Endothelial cell of umbilical vein (primary cell): ENCODE measurements around the gene ALOX5AP. TPM values are rescaled to one million over a fixed set of nuclear protein-coding genes. Genes with fewer than 3 reads are reported as not detected.

ENCODE experiments used
- BruUV-seq: library from RNA; stranded (reverse); fragments of 400-500 nt; replicated peaks from 2 replicates; lab custom pipeline; 2021; lab: Mats Ljungman, UMichigan
- CTCF ChIA-PET: fragments of 300-600, 350-600 bp; sonication (Branson Sonifier 250); formaldehyde crosslinking; loops from one replicate; lab custom pipeline; 2021; ENCODE audit warnings: antibody characterized with exemption, inconsistent platforms; lab: Charles Lee
- POLR2A ChIA-PET: fragments of 300-600, 350-600 bp; sonication (Branson Sonifier 250); formaldehyde crosslinking; loops from one replicate; lab custom pipeline; 2021; ENCODE audit warnings: antibody characterized with exemption, inconsistent platforms; lab: Charles Lee
- DNase-seq: peaks from one replicate; pipeline ENCODE4 v3.0.0-alpha.2; 2011; ENCODE audit warnings: low read depth, low spot score
- FAIRE-seq: peaks from 2 replicates; lab custom pipeline; 2011; peaks lifted over from hg19 to GRCh38; lab: Jason Lieb, UNC
- H2AFZ ChIP-seq: 2 replicates; pipeline ENCODE4 v1.6.0; 2012; ENCODE audit warnings: low read depth, low read length, control low read depth, inconsistent platforms
- H3K27ac ChIP-seq: 2 replicates; pipeline ENCODE4 v1.5.1; 2011; ENCODE audit warnings: low read depth, mild to moderate bottlenecking, control low read depth, low read length, moderate library complexity; ENCODE audit not compliant: insufficient read depth
- H3K27me3 ChIP-seq, 2 experiments: 2 replicates each; pipeline versions ENCODE4 v1.6.0 to v1.6.1; 2011; ENCODE audit warnings: low read length in 2 of 2, mixed read lengths in 1 of 2; ENCODE audit not compliant: control insufficient read depth in 2 of 2, insufficient read depth in 2 of 2
- H3K36me3 ChIP-seq, 2 experiments: 2 replicates in 1 of 2; 3 replicates in 1 of 2; pipeline ENCODE4 v1.5.1; 2011; ENCODE audit warnings: low read length in 2 of 2, mild to moderate bottlenecking in 1 of 2, moderate library complexity in 1 of 2; ENCODE audit not compliant: control insufficient read depth in 2 of 2, insufficient read depth in 2 of 2; ENCODE audit errors: extremely low read depth in 1 of 2
- H3K4me1 ChIP-seq: 3 replicates; pipeline ENCODE4 v1.5.1; 2011; ENCODE audit warnings: mild to moderate bottlenecking, low read length; ENCODE audit not compliant: control insufficient read depth, insufficient read depth; ENCODE audit errors: extremely low read depth
- H3K4me2 ChIP-seq: 2 replicates; pipeline ENCODE4 v1.6.1; 2011; ENCODE audit warnings: low read length, control low read depth, mixed read lengths; ENCODE audit not compliant: insufficient read depth
- H3K4me3 ChIP-seq, 3 experiments: fragments of 200-600 bp in 1 of 3; sonication (generic), shearing (Covaris generic) in 1 of 3; replicated peaks in 1 of 3; 2 replicates each; pipeline ENCODE4 v1.5.1; 2011 to 2016; ENCODE audit warnings: control low read depth in 3 of 3, low read length in 3 of 3, mild to moderate bottlenecking in 2 of 3, inconsistent platforms in 1 of 3, low read depth in 1 of 3, moderate library complexity in 1 of 3; ENCODE audit not compliant: insufficient read depth in 1 of 3
- H3K79me2 ChIP-seq: 2 replicates; pipeline ENCODE4 v1.6.0; 2012; ENCODE audit warnings: low read length, inconsistent platforms; ENCODE audit not compliant: control insufficient read depth, insufficient read depth
- H3K9ac ChIP-seq: replicated peaks from 2 replicates; pipeline ENCODE3; 2011; ENCODE audit warnings: low read length, control low read depth; ENCODE audit not compliant: insufficient read depth; ENCODE audit errors: extremely low read depth
- H3K9me1 ChIP-seq: replicated peaks from 3 replicates; pipeline ENCODE4 v1.6.0; 2011; ENCODE audit warnings: mild to moderate bottlenecking, low read length; ENCODE audit not compliant: control insufficient read depth, insufficient read depth; ENCODE audit errors: extremely low read depth
- H3K9me3 ChIP-seq: replicated peaks from 2 replicates; pipeline ENCODE4 v1.5.1; 2012; ENCODE audit warnings: low read length, inconsistent platforms; ENCODE audit not compliant: control insufficient read depth, insufficient read depth
- H4K20me1 ChIP-seq: replicated peaks from 2 replicates; pipeline ENCODE3; 2011; ENCODE audit warnings: mild to moderate bottlenecking, low read length; ENCODE audit not compliant: control insufficient read depth, insufficient read depth; ENCODE audit errors: extremely low read depth
- CTCF ChIP-seq, 2 donors: IDR thresholded peaks; 1 replicate in 1 of 2; 2 replicates in 1 of 2; pipeline ENCODE4 v1.5.1; 2011; ENCODE audit warnings: low read length in 2 of 2, mild to moderate bottlenecking in 2 of 2, moderate library complexity in 2 of 2, control low read depth in 1 of 2, inconsistent platforms in 1 of 2, low read depth in 1 of 2; ENCODE audit not compliant: insufficient read depth in 1 of 2; ENCODE audit errors: extremely low read depth in 1 of 2
- EZH2 ChIP-seq: IDR thresholded peaks from 2 replicates; pipeline ENCODE4 v1.6.1; 2012; ENCODE audit warnings: borderline replicate concordance, low read depth, mild to moderate bottlenecking, moderate library complexity, low read length, inconsistent platforms; ENCODE audit not compliant: severe bottlenecking
- FOS ChIP-seq: IDR thresholded peaks from 2 replicates; pipeline ENCODE4 v1.6.1; 2011; ENCODE audit warnings: mild to moderate bottlenecking, low read length, moderate library complexity, borderline replicate concordance; ENCODE audit not compliant: insufficient read depth
- GATA2 ChIP-seq: IDR thresholded peaks from 2 replicates; pipeline ENCODE4 v1.7.0; 2011; ENCODE audit warnings: low read depth, mild to moderate bottlenecking, moderate library complexity, mixed read lengths, low read length; ENCODE audit not compliant: insufficient read length, insufficient read depth
- JUN ChIP-seq: IDR thresholded peaks from 2 replicates; pipeline ENCODE4 v1.6.1; 2011; ENCODE audit warnings: borderline replicate concordance, low read depth; ENCODE audit not compliant: insufficient read length, insufficient read depth
- MYC ChIP-seq: IDR thresholded peaks from one replicate; pipeline ENCODE4 v1.6.1; 2011; ENCODE audit warnings: mild to moderate bottlenecking, low read depth, low read length
- POLR2A ChIP-seq: IDR thresholded peaks from 2 replicates; pipeline ENCODE4 v1.6.1; 2012; ENCODE audit warnings: low read depth, mild to moderate bottlenecking, control low read depth, low read length
- POLR2AphosphoS5 ChIP-seq: IDR thresholded peaks from 2 replicates; pipeline ENCODE4 v1.6.1; 2012; ENCODE audit warnings: low read depth, mild to moderate bottlenecking, control low read depth, low read length, moderate library complexity; ENCODE audit not compliant: insufficient read depth
- dilution Hi-C: fragments of 300-500 bp; cut with MboI; formaldehyde crosslinking; loops from one replicate; pipeline ENCODE4 v1.15.0; 2019; ENCODE audit warnings: low sequenced_read_pairs; ENCODE audit not compliant: extremely low pct_ligation_motif_present
- intact Hi-C: fragments of 100-400 bp; cut with micrococcal nuclease; formaldehyde crosslinking; loops from one replicate; pipeline ENCODE4 v1.10.0; 2022
- polyA plus RNA-seq, 4 experiments: library from polyadenylated mRNA; depleted of rRNA in 3 of 4; stranded (reverse) in 3 of 4; unstranded in 1 of 4; fragments of >200 nt; gene quantifications; 2 replicates each; pipeline versions ENCODE4 v1.2.1 to v1.2.3, GENCODE V29; 2011 to 2012; ENCODE audit warnings: missing spikeins in 1 of 4
- total RNA-seq: library from RNA; stranded (reverse); gene quantifications from 2 replicates; pipeline ENCODE4 v1.2.3, GENCODE V29; 2021
- TF ChIP-seq, protein P1 (sequence below): IDR thresholded peaks from 2 replicates; pipeline ENCODE4 v1.6.1; 2011; ENCODE audit not compliant: insufficient read depth, insufficient read length

ALOX5AP gene
- total and polyA plus RNA-seq, 2 donors (not counting 3 experiments of a cell fraction or from before 2014, with no cell fraction given) = 1.8 TPM; not detected in 1

GRCh38 chr13:30805603-30806011, 70.3 kb downstream of the ALOX5AP start:
- H3K4me1 ChIP-seq = peaks cover 17% of the 10 kb centered on the region
- no peaks in the 10 kb centered on the region for H3K9me1 ChIP-seq
- ChIA-PET POLR2A (interaction anchor here (1.2 kb wide), 1 partner anchor 65 kb away, joined by 4 read pairs; no protein-coding TSS in a partner anchor), CTCF (interaction anchor here (1.1 to 4.1 kb wide), 9 partner anchors 10 to 673 kb away, joined by 3 to 32 read pairs (median 11); no protein-coding TSS in a partner anchor)
- H3K36me3 ChIP-seq = no peaks in the 10 kb centered on the region
- FAIRE-seq (no peak), DNase-seq (no peak)
- H3K79me2 ChIP-seq = no peaks in the 10 kb centered on the region
- no peak overlapping the region for H3K27ac ChIP-seq
- H3K4me3 ChIP-seq = no peak overlapping the region
- H2AFZ ChIP-seq = no peak overlapping the region
- no peaks in the 10 kb centered on the region for H3K27me3 ChIP-seq
- intact Hi-C loops = loop anchor here (2.0 kb wide), 2 partner anchors 93 to 101 kb away; partner anchors contain the start of gene MEDAG
- no peak overlapping the region for H3K9ac ChIP-seq
- no TSS peak for BruUV-seq
- no peaks in the 10 kb centered on the region for H3K9me3 ChIP-seq
- no peaks in the 10 kb centered on the region for H4K20me1 ChIP-seq
- dilution Hi-C loops = loop anchor here (10.0 kb wide), 1 partner anchor 59 kb away; no protein-coding TSS in a partner anchor
- no peak overlapping the region for H3K4me2 ChIP-seq
- TF ChIP-seq JUN (no peak), POLR2A (no peak), MYC (no peak), EZH2 (no peak), POLR2AphosphoS5 (no peak), GATA2 (no peak), FOS (no peak), CTCF (IDR thresholded peaks at IDR 0.05; ENCODE audit: extremely low read depth in 1 of 2, insufficient read depth in 1 of 2, low read depth in 1 of 2, low read length in 2 of 2) (no peak)
- TF ChIP-seq, protein P1, sequence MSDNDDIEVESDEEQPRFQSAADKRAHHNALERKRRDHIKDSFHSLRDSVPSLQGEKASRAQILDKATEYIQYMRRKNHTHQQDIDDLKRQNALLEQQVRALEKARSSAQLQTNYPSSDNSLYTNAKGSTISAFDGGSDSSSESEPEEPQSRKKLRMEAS = no peak
